T-helper 9 cell (primary cell): ENCODE measurements around the gene NT5E.

ENCODE experiments used
- DNase-seq: peaks from one replicate; pipeline ENCODE4 v3.0.0-alpha.2; 2020

The NT5E gene

DNA sequence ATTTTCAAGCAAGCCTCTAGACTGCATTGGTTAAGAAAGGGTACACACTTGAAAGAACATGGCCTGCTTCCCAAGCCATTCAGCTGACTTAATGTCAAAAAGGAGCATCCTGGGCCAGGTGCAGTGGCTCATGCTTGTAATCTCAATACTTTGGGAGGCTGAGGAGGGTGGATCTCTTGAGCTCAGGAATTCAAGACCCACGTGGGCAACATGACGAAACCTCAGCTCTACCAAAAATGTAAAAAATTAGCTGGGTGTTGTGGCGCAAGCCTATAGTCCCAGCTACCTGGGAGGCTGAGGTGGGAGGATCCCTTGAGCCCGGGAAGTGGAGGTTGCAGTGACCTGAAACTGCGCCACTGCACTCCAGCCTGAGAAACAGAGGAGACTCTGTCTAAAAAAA lies 26.9 kb upstream of the NT5E start:
- DNase-seq: no peak

DNA sequence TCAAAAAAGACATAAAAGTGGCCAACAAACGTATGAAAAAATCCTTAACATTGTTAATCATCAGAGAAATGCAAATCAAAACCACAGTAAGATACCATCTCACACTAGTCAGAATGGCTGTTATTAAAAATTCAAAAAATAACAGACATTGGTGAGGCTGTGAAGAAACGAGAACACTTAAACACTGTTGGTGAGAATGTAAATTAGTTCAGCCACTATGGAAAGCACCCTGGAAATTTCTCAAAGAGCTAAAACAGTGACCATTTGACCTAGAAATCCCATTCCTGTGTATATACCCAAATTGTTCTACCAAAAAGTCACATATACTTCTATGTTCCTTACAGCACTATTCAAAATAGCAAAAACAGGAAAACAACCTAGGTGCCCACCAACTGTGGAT lies 24.9 kb upstream of the NT5E start:
- DNase-seq: no peak

GRCh38 chr6:85425997-85426396 lies 23.9 kb upstream of the NT5E start:
- DNase-seq: no peak

DNA sequence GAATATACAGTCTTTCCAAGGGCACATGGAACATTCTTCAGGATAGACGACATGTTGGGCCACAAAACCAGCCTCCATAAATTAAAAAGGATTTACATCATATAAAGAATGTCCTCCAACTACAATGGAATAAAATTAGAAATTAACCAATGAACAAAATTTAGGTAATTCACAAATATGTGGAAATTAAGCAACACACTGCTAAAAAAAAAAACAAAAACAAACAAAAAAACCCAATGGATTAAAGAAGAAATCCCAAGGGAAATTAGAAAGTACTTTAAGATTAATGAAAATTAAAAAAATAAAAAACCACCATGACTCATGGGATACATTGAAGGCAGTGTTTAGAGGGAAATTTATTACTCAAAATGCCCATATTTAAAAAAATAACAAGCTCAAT lies 21.4 kb upstream of the NT5E start:
- DNase-seq: no peak

GRCh38 chr6:85429346-85429745 lies 20.5 kb upstream of the NT5E start:
- no peak for DNase-seq

DNA sequence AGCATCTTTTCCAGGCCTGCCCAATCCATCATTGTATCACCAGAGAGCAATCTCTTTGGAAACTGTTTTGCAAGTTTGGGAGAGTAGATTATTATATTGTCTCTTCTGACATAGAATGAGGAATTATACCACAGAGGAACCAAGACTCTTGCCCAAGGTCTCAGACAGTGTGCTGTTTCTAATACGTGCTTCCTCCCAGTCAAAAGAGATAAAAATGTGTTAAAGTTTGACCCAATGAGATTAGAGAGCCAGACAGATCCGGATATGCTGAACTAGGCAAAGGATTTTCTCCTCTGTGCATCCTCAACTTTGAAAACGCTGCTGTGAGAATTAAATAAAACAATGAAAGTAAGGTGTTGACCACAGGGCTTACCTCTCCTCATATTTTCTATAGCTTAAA lies 18.6 kb upstream of the NT5E start:
- DNase-seq: no peak

GRCh38 chr6:85432554-85432953 lies 17.3 kb upstream of the NT5E start:
- no peak for DNase-seq

DNA sequence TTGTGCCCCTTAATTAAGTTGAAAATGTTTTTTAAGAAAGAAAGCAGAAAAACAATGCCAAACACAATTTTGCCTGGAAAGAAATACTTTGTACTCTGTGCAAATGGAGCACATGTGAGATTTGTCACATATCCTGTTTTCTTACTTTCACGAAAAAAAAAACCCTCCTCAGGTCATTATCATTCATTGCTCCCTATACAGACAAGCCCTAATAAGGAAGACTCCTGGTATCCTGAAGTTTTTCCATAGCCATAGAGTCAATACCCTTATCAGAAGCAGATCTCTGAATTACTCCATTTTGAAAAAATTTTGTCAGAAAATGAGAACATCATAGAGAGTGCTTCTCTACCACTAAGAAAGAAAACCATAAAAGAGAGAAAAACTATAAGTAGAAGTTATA lies 14.0 kb upstream of the NT5E start:
- no peak for DNase-seq

GRCh38 chr6:85436411-85436810 lies 13.5 kb upstream of the NT5E start:
- DNase-seq: no peak

GRCh38 chr6:85436939-85437495 lies 12.9 kb upstream of the NT5E start:
- DNase-seq: no peak

- DNase-seq: no peak
These were observed 6.3 kb upstream of the NT5E start for GRCh38 chr6:85443349-85444117.

DNA sequence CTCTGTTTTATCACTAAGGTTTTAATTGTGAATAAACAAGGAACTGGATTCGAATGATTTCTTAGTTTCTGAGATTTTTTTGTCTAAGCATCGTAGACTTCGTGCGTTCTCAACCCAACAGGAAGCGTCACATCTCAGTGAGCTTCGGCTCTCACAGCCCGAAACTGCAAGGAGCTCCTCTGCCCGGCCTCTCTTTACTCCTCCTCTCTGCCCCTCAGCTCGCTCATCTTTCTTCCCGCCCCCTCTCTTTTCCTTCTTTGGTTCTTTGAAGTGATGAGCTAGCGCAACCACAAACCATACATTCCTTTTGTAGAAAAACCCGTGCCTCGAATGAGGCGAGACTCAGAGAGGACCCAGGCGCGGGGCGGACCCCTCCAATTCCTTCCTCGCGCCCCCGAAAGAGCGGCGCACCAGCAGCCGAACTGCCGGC lies 480 bp upstream of the NT5E start:
- DNase-seq: no peak

DNA sequence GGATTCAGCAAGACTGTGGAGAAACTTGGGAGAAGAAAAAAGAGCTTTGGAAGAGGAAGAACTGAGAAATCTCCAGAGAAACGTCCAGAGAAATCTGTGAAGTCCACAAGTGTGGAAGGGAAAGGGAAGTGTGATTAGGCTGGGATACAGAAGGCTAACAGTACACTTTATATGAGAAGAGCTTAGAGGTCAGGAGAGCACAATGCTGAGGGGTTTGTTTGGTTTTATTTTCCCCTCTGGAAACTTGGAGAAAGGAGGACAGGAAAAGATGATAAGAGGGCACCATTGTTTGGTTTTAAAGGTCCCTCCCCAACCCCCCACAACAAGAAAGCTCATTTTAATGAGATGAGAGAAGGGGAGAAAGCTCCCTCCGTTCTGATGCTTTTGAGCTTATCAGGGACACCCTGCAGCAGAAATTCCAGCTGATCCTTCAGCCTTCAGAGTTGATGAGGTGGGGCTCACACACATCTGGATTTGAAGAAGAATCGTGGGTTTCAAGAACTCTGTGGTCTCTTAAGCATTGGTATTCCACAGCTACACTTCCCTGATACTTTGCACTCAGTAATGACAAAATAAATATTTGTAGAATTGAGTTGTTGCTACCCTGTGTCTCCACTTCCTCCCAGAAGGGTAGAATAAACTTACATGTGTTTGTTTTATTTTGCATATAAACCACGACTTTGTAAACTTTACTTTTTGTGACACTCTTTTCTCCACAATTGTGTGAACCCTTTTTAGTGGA lies 1.9 kb downstream of the NT5E start:
- no peak for DNase-seq

DNA sequence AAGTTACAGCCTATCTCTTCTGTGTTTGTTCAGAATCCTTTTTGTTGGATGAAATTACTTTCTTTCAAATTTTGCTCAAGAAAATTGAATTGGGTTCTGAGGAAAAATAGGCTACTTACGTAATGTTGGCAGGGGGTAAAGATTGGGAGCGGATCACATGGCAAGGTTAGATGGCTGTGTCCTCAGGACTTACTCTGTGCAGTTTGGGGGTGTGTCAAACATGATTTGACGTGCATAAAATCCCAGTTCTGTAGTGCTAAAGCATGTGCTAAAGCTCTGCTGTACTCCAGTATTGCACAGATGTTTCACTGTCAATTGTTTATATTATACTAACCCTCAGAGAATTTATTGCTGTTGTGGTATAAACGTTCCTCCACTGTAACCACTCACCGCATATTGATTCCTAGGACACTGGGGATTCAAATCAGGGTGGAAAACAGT lies 2.6 kb downstream of the NT5E start:
- DNase-seq: no peak

DNA sequence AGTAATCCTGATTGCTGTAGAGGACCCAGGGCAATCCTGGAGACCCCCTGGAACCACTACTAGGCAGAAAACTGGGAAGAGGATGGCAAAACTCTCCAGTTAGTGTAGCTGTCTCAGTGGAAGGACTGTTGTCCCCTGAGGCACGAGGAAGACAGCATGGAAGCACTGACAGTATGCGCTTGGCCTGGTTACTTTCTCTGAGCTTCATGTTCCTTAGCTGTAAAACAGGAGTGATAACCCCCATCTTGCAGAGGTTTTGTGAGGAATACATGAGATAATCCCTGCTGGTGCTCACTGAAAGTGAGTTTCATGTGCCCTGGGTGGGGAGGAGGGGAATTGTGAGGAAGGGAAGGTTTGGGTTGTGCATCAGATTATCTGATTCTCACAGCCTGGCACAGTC lies 3.2 kb downstream of the NT5E start:
- DNase-seq: no peak

GRCh38 chr6:85453490-85453889 lies 3.6 kb downstream of the NT5E start:
- DNase-seq: no peak

DNA sequence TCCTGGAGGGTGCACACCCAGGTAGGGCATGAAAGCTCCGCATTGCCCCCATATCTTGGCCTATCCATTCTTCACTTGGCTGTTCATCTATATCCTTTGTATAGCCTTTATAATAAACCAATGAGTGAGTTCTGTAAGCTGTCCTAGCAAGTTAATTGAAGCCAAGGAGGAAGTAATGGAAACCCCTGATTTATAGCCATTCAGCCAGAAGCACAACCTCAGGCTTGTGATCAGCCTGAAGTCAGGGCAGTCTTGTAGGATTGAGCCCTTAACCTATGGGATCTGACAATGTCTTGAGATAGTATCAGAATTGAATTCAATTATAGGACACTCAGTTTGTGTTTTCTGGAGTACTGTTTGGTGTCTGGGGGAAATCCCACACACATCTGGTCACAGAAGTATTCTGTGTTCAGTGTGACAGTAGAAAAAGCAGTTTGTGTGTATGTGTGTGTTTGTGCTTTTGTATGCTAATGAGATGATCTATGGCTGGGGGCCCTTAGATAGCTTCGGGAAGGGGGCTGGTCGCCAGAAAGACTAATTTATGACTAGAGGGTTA lies 5.7 kb downstream of the NT5E start:
- no peak for DNase-seq

DNA sequence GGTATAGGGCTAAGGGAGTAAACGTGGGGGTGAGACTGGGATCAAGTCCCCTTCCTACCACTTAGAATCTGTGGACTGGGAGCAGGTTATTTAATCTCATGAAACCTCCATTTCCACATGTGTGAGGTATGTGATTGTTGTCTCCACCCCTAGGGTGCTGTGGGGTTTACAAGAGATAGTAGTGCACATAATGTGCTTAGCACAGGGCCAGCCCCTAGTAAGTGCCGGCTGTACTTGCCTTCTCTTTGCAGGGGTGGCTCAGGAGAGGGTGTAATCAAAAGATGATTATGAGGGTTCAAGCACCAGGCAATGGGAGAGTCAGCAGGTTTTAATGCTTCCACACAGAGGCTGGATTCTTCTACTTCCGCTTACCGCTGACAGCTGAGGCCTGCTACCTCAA lies 6.9 kb downstream of the NT5E start:
- no peak for DNase-seq

DNA sequence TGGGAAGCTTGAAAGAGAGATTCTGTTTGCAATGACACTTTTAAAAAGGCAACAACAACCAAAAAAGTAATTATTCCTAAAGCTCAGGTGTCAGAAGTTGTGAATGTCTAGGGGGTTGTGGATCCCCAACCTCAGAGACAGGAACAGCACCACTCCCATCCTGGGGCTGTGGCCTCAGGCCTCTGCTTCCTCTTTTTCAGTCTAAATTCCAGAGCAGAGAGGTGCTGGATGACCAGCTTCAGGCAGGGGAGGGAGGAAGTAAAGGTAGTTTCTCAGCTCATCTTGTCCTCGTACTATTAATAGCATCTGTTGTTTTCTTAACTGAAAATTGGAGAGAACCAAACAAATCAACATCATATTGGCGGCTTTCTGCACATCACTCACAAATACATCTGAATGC lies 8.3 kb downstream of the NT5E start:
- no peak for DNase-seq

DNA sequence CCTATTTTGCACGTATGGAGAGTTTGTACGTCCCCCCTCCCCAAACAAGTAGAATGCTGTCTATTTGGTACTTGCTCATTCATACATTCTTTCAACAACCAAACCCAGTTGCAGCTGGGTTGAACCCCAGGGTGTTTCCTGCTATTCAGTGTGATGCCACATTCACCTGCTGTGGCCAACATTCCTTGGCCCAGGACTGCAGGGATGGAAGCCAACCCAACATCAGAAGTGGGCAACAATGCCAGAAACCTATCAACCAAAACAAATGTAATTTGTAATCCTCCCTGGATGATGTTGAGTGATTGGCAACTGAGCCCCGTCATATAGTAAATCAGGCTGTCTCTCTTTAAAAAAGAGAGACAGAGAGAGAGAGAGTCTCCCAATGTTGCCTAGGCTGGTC lies 8.9 kb downstream of the NT5E start:
- DNase-seq: no peak

DNA sequence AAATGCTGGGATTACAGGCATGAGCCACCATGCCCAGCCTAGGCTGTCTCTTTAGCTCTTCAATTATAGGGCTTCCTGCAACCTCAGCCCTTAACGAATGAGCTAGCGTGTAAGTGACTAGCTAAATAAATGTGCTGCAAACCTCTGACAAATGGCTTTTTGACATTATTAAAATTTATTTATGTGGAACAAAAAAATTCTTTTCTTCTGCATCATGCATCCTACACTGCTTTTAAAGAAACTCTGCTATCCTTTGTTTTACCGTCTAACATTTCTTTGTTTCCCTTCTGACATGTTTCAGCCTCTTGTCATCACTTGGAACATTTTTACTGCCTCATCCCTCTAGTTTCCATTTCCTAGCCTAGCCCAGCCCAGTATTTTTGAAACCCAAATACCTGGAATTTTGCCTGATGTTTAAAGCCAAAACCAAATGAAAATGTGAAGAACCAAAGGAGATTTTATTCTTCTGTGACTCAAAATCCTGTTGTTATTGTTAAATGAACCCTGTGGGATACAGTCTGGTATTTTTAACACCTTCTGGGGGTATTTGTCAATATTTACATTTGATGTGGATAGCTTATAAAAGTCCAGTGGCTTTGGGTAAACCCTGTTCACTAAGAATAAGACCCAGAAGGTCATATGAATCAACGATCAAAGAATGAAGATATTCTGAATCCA lies 9.5 kb downstream of the NT5E start:
- no peak for DNase-seq

- no peak for DNase-seq
These were observed 10.5 kb downstream of the NT5E start for GRCh38 chr6:85460154-85460920.
